GM19455 (cell line): ENCODE results near the gene USP9X.
A peak's percentile ranks its signal among the peaks of the same experiment; 100 is the strongest.
"Not testable (repeated sequence)": the region's sequence is repeated elsewhere in the genome, so short reads cannot be mapped to it uniquely, and the experiment has no call there.

ENCODE experiments used
- ATAC-seq: cut with Tn5 transposase; IDR thresholded peaks from one replicate; pipeline ENCODE4 v1.9.1; 2021; ENCODE audit not compliant: unreplicated experiment

USP9X gene, protein sequence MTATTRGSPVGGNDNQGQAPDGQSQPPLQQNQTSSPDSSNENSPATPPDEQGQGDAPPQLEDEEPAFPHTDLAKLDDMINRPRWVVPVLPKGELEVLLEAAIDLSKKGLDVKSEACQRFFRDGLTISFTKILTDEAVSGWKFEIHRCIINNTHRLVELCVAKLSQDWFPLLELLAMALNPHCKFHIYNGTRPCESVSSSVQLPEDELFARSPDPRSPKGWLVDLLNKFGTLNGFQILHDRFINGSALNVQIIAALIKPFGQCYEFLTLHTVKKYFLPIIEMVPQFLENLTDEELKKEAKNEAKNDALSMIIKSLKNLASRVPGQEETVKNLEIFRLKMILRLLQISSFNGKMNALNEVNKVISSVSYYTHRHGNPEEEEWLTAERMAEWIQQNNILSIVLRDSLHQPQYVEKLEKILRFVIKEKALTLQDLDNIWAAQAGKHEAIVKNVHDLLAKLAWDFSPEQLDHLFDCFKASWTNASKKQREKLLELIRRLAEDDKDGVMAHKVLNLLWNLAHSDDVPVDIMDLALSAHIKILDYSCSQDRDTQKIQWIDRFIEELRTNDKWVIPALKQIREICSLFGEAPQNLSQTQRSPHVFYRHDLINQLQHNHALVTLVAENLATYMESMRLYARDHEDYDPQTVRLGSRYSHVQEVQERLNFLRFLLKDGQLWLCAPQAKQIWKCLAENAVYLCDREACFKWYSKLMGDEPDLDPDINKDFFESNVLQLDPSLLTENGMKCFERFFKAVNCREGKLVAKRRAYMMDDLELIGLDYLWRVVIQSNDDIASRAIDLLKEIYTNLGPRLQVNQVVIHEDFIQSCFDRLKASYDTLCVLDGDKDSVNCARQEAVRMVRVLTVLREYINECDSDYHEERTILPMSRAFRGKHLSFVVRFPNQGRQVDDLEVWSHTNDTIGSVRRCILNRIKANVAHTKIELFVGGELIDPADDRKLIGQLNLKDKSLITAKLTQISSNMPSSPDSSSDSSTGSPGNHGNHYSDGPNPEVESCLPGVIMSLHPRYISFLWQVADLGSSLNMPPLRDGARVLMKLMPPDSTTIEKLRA (N-terminal part only)

GRCh38 chrX:41084893-41085511 is at the start of gene USP9X:
Gene USP9X (plus strand): TSS chrX:41085445. CDS start chrX:41123629, 38,184 bp downstream.
- peak; percentile 47 for ATAC-seq

- no peak for ATAC-seq
Measured at GRCh38 chrX:41035582-41035981, 49.7 kb upstream of the USP9X start.

GRCh38 chrX:41036668-41037326 is 48.4 kb upstream of the USP9X start:
- ATAC-seq: no peak

- no peak for ATAC-seq
Measured at GRCh38 chrX:41043196-41043595, 42.0 kb upstream of the USP9X start.

- no peak for ATAC-seq
Measured at GRCh38 chrX:41043674-41044345, 41.4 kb upstream of the USP9X start.

DNA sequence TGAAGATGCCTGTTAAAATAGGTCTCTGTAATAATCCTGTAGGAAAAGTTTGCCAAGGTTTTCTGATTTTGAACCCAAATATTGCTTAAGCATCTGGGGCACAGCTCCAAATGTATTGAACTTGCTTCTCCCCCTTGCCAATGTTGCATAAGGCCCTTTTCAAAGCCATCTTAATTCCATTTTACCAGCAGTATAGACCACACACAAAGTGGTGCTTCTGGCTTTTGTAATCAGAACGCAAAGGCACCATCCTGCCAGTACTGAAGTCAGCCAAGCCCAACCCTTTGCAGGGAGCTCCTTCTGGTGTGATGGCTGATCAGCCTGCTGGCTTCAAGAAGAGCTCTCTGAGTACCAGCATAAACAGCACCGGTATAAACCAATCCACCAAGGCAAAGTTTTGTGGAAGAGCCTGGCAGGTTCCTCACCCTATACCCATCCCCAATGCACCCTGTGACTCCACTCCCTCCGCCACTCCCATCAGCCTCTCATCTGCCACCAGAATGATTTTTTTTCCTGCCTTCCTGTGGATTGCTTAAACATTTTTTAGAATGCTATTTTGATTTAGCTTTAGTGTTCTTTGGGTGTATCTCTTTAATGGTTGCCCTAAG is 39.2 kb upstream of the USP9X start:
- no peak for ATAC-seq

DNA sequence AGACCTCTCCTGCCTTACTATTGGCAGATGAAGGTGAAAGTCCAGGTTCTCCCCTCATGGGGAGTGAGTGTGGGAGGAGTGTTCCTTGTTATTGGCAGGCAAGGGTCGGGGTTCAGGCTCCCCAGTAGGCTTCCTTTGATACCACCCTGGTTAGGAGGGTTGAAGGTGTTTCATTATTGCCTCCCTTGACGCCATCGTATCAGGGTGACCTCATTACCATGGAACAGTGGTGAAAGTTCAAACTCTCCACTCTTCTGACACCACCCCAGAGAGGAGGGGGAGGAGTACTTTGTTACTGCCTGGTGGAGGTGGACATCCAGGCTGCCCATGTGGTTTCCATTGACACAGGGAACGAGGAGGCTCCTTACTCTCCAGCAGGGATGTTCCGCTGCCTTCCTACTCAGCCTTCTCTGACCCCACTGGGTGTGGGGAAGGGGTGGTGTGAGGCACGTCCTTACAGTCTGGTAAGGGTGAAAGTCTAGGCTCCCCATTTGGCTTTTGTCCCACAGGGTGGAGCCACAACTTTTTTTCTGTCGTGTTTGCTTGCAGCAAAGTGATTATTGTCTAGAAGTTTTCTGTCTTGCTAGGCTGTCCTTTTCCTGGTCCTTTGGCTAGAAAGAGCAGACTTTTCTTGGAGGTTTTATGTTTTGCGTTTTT is 37.2 kb upstream of the USP9X start:
- no peak for ATAC-seq

DNA sequence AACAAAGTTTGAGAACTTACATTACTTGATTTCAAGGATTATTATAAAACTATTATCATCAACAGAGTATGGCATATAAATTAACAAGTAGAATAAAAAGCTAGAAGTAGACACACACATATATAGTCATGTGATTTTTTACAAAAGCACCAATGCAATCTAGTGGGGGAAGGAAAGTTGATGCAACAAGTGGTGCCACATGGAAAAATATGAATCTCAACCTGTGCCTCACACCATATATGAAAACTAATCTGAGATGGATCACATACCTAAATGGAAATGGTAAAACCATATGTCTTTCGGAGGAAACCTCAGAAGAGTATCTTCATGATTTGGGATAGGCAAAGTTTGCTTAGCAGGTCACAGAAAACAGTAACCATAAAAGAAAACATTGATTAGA is 34.9 kb upstream of the USP9X start:
- no peak for ATAC-seq

GRCh38 chrX:41051288-41051687 is 34.0 kb upstream of the USP9X start:
- no peak for ATAC-seq

GRCh38 chrX:41055740-41056139 is 29.5 kb upstream of the USP9X start:
- ATAC-seq: no peak

DNA sequence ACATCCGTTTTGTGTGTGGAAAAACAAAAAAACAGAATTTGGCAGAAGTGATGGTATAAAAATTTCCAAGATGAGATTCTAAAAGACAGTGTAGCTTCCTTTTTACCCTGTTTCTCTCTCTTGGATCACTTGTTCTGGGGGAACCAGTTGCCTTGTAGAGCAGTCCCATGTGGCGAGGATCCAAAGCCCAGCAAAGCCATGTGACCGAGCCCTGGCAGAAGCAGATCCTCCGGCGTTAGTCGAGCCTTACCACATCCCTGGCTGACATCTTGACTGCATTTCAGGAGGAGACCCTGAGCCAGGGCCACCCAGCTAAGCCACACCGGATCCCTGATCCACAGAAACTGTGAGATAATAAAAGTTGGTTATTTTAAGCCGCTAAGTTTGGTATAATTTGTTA is 22.0 kb upstream of the USP9X start:
- ATAC-seq: not testable (repeated sequence)

GRCh38 chrX:41064018-41064417 is 21.2 kb upstream of the USP9X start:
- ATAC-seq: no peak

DNA sequence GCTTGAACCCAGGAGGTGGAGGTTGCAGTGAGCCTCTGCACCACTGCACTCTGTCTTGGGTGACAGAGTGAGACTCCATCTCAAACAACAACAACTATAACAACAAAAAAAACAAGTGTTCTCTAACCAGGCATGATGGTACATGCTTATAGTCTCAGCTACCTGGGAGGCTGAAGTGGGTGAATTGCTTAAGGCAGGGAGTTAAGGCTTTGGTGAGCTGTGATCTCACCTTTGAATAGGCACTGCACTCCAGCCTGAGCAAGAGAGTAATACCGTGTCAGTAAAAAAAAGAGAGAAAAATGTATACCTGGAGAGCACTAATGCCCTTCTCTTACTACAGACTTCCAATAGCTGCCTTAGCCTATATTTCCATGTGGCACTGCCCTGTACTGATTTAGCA is 18.9 kb upstream of the USP9X start:
- no peak for ATAC-seq

DNA sequence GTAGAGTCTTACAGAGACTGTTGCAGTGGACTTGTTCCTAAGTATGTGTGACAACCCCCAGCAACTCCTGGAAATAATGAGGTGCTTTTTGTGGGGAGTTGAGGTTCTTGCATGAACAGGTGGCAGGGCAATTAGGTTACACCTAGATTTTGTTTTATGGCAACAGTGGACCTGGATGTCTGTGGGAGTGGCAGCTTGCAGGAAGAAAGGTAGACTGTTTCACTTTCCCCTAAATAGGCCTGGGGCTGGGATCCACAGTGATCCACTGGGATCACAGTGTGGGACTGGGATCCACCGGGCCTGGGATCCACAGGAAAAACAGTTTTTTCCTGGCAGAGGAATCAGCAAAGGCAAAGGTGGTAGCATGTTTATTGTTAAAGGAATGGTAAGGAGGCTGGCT is 18.3 kb upstream of the USP9X start:
- no peak for ATAC-seq

- no peak for ATAC-seq
Measured at GRCh38 chrX:41067721-41068120, 17.5 kb upstream of the USP9X start.

GRCh38 chrX:41076742-41077141 is 8.5 kb upstream of the USP9X start:
- ATAC-seq: no peak

DNA sequence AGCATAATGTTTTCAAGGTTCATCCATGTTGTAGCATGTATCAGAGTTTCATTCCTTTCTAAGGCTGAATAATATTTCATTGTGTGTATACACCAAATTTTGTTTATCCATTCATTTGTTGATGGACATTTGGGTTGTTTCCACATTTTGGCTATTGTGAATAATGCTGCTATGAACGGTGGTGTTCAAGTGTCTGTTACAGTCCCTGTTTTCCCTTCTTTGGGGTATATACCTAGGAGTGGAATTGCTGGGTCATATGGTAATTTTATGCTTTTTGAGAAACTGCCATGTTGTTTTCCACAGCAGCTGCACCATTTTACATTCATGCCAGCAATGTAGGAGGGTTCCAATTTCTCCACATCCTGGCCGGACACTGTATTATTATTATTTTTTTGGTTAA is 3.4 kb upstream of the USP9X start:
- no peak for ATAC-seq

DNA sequence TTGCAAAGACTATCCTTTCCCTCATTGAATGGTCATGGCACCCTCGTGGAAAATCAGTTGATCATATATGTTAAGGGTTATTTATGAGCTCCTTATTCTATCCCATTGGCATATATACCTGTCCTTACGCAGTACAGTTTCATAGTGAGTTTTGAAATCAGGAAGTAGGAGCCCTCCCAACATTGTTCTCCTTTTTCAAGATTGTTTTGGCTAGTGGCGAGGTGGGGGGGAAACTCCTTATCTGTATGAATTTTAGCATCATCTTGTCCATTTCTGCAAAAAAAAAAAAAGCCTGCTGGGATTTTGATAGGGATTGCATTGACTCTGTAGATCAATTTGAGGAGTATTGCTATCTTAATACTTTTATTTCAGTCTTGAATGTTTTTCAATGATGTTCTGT is 2.5 kb upstream of the USP9X start:
- ATAC-seq: no peak
